Subcutaneous adipose tissue (tissue), 4 donors: ENCODE data around the gene CRY1. TPM values are rescaled to one million over a fixed set of nuclear protein-coding genes. Genes with fewer than 3 reads are reported as not detected.

Experiments used
- CTCF ChIP-seq: fragments of 450-650 bp; IDR thresholded peaks from one replicate; pipeline ENCODE4 v1.5.1; 2016; ENCODE audit warnings: low read depth, mild to moderate bottlenecking, control low read depth, antibody characterized with exemption, moderate library complexity
- total RNA-seq, 4 donors: library from RNA; depleted of rRNA; stranded (reverse); fragments of >200 nt; gene quantifications; one replicate each; pipeline ENCODE4 v1.1.0, GENCODE V29; 2016

The CRY1 gene
- total RNA-seq, 4 donors from 2014 or later = 13.0 to 40.9 (median 16.8) TPM

- no peak for TF ChIP-seq CTCF
Measured at GRCh38 chr12:106942775-106943174, 150.6 kb downstream of the CRY1 start.

- TF ChIP-seq CTCF = no peak
Measured at GRCh38 chr12:106941481-106942156, 151.7 kb downstream of the CRY1 start.

Other genes starting within 250 kb of the CRY1 start
- 10 to 100 TPM; 22.2 to 59.8 (median 26.0) TPM for gene TMEM263, start 137.6 kb downstream of the CRY1 start, total RNA-seq
- gene MTERF2, start 106.4 kb downstream of the CRY1 start, total RNA-seq = 10 to 100 TPM; 15.8 to 20.9 (median 19.3) TPM